SK-N-SH treated with all-trans-retinoic acid at 6 μM for 48 hours (cell line): ENCODE measurements around the gene MPZL3.

Experiments used
- ATAC-seq: fragments of 200-7000 bp; cut with Tn5 transposase; 3 replicates; pipeline ENCODE4 v1.9.1; 2020; ENCODE audit warnings: mild to moderate bottlenecking, moderate library complexity
- ARNTL ChIP-seq: fragments of 450-650 bp; formaldehyde crosslinking; IDR thresholded peaks from 2 replicates; pipeline ENCODE4 v1.5.0; 2020; ENCODE audit warnings: low read depth, mild to moderate bottlenecking, moderate library complexity, borderline replicate concordance
- BACH2 ChIP-seq: fragments of 250-450 bp; sonication (Bioruptor Pico); IDR thresholded peaks from 2 replicates; pipeline ENCODE4 v1.9.0; 2021; ENCODE audit warnings: mild to moderate bottlenecking, borderline replicate concordance
- CSDC2 ChIP-seq: fragments of 250-450 bp; sonication (Bioruptor Pico); IDR thresholded peaks from 2 replicates; pipeline ENCODE4 v1.5.0; 2020; ENCODE audit warnings: mild to moderate bottlenecking, moderate library complexity
- ESRRG ChIP-seq: fragments of 250-450 bp; sonication (Bioruptor Pico); IDR thresholded peaks from 2 replicates; pipeline ENCODE4 v1.6.1; 2021; ENCODE audit warnings: mild to moderate bottlenecking
- GLIS3 ChIP-seq: fragments of 250-450 bp; sonication (Bioruptor Pico); IDR thresholded peaks from 2 replicates; pipeline ENCODE4 v1.5.0; 2020; ENCODE audit warnings: mild to moderate bottlenecking, moderate library complexity
- OSR1 ChIP-seq: fragments of 250-450 bp; sonication (Bioruptor Pico); IDR thresholded peaks from 2 replicates; pipeline ENCODE4 v1.8.0; 2022; ENCODE audit warnings: moderate library complexity, mild to moderate bottlenecking, inconsistent platforms
- PPARA ChIP-seq: fragments of 250-450 bp; sonication (Bioruptor Pico); IDR thresholded peaks from 2 replicates; pipeline ENCODE4 v1.5.0; 2020; ENCODE audit warnings: mild to moderate bottlenecking, borderline replicate concordance
- RARB ChIP-seq: fragments of 250-450 bp; sonication (Bioruptor Pico); IDR thresholded peaks from 2 replicates; pipeline ENCODE4 v1.8.0; 2021; ENCODE audit warnings: mild to moderate bottlenecking, moderate library complexity
- SNAI2 ChIP-seq: fragments of 250-450 bp; sonication (Bioruptor Pico); IDR thresholded peaks from 2 replicates; pipeline ENCODE4 v1.5.0; 2020; ENCODE audit warnings: mild to moderate bottlenecking, moderate library complexity
- TCF4 ChIP-seq: fragments of 250-450 bp; sonication (Bioruptor Pico); IDR thresholded peaks from 2 replicates; pipeline ENCODE4 v1.8.0; 2021; ENCODE audit warnings: mild to moderate bottlenecking, moderate library complexity, borderline replicate concordance
- TOX ChIP-seq: fragments of 250-450 bp; sonication (Bioruptor Pico); IDR thresholded peaks from 2 replicates; pipeline ENCODE4 v1.8.0; 2021; ENCODE audit warnings: mild to moderate bottlenecking, moderate library complexity, borderline replicate concordance
- ZFP3 ChIP-seq: fragments of 250-450 bp; sonication (Bioruptor Pico); IDR thresholded peaks from 2 replicates; pipeline ENCODE4 v1.5.0; 2020; ENCODE audit warnings: mild to moderate bottlenecking, moderate library complexity
- ZFP30 ChIP-seq: fragments of 450-650 bp; formaldehyde crosslinking; IDR thresholded peaks from 2 replicates; pipeline ENCODE4 v1.5.0; 2022; ENCODE audit warnings: mild to moderate bottlenecking, moderate library complexity
- ZNF565 ChIP-seq: fragments of 450-650 bp; formaldehyde crosslinking; conservative IDR thresholded peaks from 2 replicates; pipeline ENCODE4 v1.5.0; 2020; ENCODE audit warnings: low read depth, mild to moderate bottlenecking, moderate library complexity
- ZNF70 ChIP-seq: fragments of 450-650 bp; formaldehyde crosslinking; IDR thresholded peaks from 2 replicates; pipeline ENCODE4 v1.5.0; 2020; ENCODE audit warnings: mild to moderate bottlenecking, moderate library complexity
- ZNF8 ChIP-seq: fragments of 450-650 bp; formaldehyde crosslinking; IDR thresholded peaks from 2 replicates; pipeline ENCODE4 v1.5.0; 2020; ENCODE audit warnings: mild to moderate bottlenecking, moderate library complexity
- TF ChIP-seq, protein P1 (sequence below): fragments of 250-450 bp; sonication (Bioruptor Pico); IDR thresholded peaks from 2 replicates; pipeline ENCODE4 v1.8.0; 2020; ENCODE audit warnings: mild to moderate bottlenecking, moderate library complexity, borderline replicate concordance
- TF ChIP-seq, protein P2 (sequence below): fragments of 250-450 bp; sonication (Bioruptor Pico); IDR thresholded peaks from 2 replicates; pipeline ENCODE4 v1.5.1; 2021; ENCODE audit warnings: mild to moderate bottlenecking, moderate library complexity
- TF ChIP-seq, protein P3 (sequence below): fragments of 250-450 bp; sonication (Bioruptor Pico); IDR thresholded peaks from 2 replicates; pipeline ENCODE4 v1.5.1; 2020; ENCODE audit warnings: low read depth, mild to moderate bottlenecking, moderate library complexity
- TF ChIP-seq, protein P4 (sequence below): fragments of 250-450 bp; sonication (Bioruptor Pico); IDR thresholded peaks from 2 replicates; pipeline ENCODE4 v1.5.0; 2020; ENCODE audit warnings: mild to moderate bottlenecking, moderate library complexity
- TF ChIP-seq, protein P5 (sequence below): fragments of 250-450 bp; sonication (Bioruptor Pico); IDR thresholded peaks from 2 replicates; pipeline ENCODE4 v1.8.0; 2021; ENCODE audit warnings: low read depth, mild to moderate bottlenecking, moderate library complexity, borderline replicate concordance

The MPZL3 gene

DNA sequence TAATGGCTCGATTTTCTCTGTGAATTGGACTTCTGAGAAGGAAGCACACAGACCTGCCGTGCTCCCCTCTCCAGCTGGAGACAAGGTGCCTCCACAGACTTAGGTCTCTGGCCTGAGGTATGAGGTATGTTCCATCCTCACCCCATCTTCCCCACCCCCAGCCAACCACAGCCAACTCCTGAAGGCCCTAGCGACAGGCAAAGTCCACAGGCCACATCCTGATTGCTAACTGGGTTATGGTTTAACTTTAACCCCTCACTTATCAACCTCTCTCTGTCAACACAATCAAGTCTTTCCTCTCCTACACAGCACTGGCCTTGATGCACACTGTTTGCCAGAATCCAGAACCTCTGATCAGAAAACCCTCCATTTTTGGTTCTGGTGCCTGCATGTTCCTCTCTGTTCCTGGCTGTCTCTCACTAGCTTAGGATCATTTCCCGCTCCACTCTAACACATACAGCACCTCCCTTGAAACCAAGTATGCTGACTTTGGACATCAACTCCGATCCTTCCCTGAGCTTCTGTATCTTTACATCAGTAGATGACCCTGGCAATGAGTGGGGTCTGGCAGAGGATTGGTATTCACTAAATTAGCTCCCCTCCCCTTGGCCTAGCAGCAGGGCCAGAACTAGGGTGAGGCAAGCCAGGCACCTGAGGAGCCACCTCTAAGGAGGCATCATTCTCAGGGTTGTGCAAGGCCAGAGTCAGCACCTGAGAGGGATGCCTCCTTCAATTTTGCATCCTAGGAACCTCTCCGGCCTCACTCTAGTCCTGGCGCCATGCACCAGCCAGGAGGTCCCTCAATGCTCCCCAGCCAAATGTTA, 49.4 kb downstream of the MPZL3 start (continued):
- TF ChIP-seq, protein P1, sequence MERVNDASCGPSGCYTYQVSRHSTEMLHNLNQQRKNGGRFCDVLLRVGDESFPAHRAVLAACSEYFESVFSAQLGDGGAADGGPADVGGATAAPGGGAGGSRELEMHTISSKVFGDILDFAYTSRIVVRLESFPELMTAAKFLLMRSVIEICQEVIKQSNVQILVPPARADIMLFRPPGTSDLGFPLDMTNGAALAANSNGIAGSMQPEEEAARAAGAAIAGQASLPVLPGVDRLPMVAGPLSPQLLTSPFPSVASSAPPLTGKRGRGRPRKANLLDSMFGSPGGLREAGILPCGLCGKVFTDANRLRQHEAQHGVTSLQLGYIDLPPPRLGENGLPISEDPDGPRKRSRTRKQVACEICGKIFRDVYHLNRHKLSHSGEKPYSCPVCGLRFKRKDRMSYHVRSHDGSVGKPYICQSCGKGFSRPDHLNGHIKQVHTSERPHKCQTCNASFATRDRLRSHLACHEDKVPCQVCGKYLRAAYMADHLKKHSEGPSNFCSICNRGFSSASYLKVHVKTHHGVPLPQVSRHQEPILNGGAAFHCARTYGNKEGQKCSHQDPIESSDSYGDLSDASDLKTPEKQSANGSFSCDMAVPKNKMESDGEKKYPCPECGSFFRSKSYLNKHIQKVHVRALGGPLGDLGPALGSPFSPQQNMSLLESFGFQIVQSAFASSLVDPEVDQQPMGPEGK, result no peak
- no peak for TF ChIP-seq ZNF8 (CRISPR knock-in tag)
- TF ChIP-seq PPARA (CRISPR knock-in tag), result no peak
- TF ChIP-seq, protein P2, sequence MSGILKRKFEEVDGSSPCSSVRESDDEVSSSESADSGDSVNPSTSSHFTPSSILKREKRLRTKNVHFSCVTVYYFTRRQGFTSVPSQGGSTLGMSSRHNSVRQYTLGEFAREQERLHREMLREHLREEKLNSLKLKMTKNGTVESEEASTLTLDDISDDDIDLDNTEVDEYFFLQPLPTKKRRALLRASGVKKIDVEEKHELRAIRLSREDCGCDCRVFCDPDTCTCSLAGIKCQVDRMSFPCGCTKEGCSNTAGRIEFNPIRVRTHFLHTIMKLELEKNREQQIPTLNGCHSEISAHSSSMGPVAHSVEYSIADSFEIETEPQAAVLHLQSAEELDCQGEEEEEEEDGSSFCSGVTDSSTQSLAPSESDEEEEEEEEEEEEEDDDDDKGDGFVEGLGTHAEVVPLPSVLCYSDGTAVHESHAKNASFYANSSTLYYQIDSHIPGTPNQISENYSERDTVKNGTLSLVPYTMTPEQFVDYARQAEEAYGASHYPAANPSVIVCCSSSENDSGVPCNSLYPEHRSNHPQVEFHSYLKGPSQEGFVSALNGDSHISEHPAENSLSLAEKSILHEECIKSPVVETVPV, result no peak

DNA sequence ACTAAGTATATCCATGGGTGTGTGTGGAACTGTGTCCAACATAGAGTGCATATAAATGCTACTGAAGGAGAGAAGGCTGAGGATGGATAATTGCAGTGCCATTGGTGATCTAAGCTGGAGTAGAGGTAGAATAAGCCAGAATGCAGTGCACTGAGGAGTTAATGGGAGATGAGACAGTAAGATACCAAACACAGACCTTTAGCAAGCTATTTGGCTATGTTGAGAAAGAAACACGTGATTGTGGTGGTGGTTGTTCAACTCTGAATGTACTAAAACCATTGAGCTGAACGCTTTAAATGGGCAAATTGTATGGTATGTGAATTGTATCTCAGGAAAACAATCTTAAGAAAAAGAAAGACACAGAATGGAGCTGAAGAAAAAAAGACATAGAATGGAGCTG, 50.2 kb downstream of the MPZL3 start:
- no peak for ATAC-seq
- TF ChIP-seq ZFP3 (CRISPR knock-in tag) (no peak), ARNTL (CRISPR knock-in tag) (no peak), ZNF565 (no peak), TOX (CRISPR knock-in tag) (no peak), ZNF70 (CRISPR knock-in tag) (no peak), SNAI2 (CRISPR knock-in tag) (no peak), OSR1 (CRISPR knock-in tag) (no peak), CSDC2 (no peak), RARB (CRISPR knock-in tag) (no peak), ZNF8 (CRISPR knock-in tag) (no peak), ZFP30 (no peak), ESRRG (CRISPR knock-in tag) (no peak), GLIS3 (CRISPR knock-in tag) (no peak), BACH2 (no peak), TCF4 (no peak)
- TF ChIP-seq, protein P3, sequence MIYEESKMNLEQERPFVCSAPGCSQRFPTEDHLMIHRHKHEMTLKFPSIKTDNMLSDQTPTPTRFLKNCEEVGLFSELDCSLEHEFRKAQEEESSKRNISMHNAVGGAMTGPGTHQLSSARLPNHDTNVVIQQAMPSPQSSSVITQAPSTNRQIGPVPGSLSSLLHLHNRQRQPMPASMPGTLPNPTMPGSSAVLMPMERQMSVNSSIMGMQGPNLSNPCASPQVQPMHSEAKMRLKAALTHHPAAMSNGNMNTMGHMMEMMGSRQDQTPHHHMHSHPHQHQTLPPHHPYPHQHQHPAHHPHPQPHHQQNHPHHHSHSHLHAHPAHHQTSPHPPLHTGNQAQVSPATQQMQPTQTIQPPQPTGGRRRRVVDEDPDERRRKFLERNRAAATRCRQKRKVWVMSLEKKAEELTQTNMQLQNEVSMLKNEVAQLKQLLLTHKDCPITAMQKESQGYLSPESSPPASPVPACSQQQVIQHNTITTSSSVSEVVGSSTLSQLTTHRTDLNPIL (CRISPR knock-in tag), result no peak
- TF ChIP-seq, protein P2, result no peak
- TF ChIP-seq, protein P4, sequence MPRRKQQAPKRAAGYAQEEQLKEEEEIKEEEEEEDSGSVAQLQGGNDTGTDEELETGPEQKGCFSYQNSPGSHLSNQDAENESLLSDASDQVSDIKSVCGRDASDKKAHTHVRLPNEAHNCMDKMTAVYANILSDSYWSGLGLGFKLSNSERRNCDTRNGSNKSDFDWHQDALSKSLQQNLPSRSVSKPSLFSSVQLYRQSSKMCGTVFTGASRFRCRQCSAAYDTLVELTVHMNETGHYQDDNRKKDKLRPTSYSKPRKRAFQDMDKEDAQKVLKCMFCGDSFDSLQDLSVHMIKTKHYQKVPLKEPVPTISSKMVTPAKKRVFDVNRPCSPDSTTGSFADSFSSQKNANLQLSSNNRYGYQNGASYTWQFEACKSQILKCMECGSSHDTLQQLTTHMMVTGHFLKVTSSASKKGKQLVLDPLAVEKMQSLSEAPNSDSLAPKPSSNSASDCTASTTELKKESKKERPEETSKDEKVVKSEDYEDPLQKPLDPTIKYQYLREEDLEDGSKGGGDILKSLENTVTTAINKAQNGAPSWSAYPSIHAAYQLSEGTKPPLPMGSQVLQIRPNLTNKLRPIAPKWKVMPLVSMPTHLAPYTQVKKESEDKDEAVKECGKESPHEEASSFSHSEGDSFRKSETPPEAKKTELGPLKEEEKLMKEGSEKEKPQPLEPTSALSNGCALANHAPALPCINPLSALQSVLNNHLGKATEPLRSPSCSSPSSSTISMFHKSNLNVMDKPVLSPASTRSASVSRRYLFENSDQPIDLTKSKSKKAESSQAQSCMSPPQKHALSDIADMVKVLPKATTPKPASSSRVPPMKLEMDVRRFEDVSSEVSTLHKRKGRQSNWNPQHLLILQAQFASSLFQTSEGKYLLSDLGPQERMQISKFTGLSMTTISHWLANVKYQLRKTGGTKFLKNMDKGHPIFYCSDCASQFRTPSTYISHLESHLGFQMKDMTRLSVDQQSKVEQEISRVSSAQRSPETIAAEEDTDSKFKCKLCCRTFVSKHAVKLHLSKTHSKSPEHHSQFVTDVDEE (CRISPR knock-in tag), result no peak
- TF ChIP-seq, protein P5, sequence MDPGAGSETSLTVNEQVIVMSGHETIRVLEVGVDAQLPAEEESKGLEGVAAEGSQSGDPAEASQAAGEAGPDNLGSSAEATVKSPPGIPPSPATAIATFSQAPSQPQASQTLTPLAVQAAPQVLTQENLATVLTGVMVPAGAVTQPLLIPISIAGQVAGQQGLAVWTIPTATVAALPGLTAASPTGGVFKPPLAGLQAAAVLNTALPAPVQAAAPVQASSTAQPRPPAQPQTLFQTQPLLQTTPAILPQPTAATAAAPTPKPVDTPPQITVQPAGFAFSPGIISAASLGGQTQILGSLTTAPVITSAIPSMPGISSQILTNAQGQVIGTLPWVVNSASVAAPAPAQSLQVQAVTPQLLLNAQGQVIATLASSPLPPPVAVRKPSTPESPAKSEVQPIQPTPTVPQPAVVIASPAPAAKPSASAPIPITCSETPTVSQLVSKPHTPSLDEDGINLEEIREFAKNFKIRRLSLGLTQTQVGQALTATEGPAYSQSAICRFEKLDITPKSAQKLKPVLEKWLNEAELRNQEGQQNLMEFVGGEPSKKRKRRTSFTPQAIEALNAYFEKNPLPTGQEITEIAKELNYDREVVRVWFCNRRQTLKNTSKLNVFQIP (CRISPR knock-in tag), result no peak
